VCaP (cell line): Measurements from ENCODE around the gene KSR1.

ENCODE experiments used
- H3K27ac ChIP-seq: fragments of 450-650 bp; 2 replicates; pipeline ENCODE4 v1.5.1; 2017
- CTCF ChIP-seq: fragments of 450-650 bp; conservative IDR thresholded peaks from 2 replicates; pipeline ENCODE4 v1.5.1; 2017; ENCODE audit warnings: mild to moderate bottlenecking, moderate library complexity

KSR1 gene

GRCh38 chr17:27546624-27547300, 90.5 kb downstream of the KSR1 start:
- TF ChIP-seq CTCF, result no peak
- H3K27ac ChIP-seq, result no peak overlapping the region

GRCh38 chr17:27547301-27547683, 91.0 kb downstream of the KSR1 start:
- no peak overlapping the region for H3K27ac ChIP-seq
- no peak for TF ChIP-seq CTCF

- no peak overlapping the region for H3K27ac ChIP-seq
- no peak for TF ChIP-seq CTCF
Measured at GRCh38 chr17:27548369-27548768, 92.1 kb downstream of the KSR1 start.

GRCh38 chr17:27549251-27549893, 93.1 kb downstream of the KSR1 start:
- TF ChIP-seq CTCF, result no peak
- H3K27ac ChIP-seq, result no peak overlapping the region

- no peak for TF ChIP-seq CTCF
- H3K27ac ChIP-seq, result no peak overlapping the region
Measured at GRCh38 chr17:27550291-27550930, 94.2 kb downstream of the KSR1 start.

- no peak overlapping the region for H3K27ac ChIP-seq
Measured at GRCh38 chr17:27550974-27551505, 94.8 kb downstream of the KSR1 start.

More at GRCh38 chr17:27550974-27551505, 94.8 kb downstream of the KSR1 start:
- TF ChIP-seq CTCF, result no peak
